Stimulated activated CD4-positive, alpha-beta T cell treated with anti-CD3 and anti-CD28 coated beads, TNF-alpha, amount 100 ng/mL, for 4 hours (primary cell): ENCODE measurements around the gene TMPRSS7.

Source experiments
- DNase-seq, 3 experiments: peaks; one replicate each; pipeline ENCODE4 v3.0.0-alpha.2; 2020; ENCODE audit warnings: low read depth in 3 of 3

TMPRSS7 gene

DNA sequence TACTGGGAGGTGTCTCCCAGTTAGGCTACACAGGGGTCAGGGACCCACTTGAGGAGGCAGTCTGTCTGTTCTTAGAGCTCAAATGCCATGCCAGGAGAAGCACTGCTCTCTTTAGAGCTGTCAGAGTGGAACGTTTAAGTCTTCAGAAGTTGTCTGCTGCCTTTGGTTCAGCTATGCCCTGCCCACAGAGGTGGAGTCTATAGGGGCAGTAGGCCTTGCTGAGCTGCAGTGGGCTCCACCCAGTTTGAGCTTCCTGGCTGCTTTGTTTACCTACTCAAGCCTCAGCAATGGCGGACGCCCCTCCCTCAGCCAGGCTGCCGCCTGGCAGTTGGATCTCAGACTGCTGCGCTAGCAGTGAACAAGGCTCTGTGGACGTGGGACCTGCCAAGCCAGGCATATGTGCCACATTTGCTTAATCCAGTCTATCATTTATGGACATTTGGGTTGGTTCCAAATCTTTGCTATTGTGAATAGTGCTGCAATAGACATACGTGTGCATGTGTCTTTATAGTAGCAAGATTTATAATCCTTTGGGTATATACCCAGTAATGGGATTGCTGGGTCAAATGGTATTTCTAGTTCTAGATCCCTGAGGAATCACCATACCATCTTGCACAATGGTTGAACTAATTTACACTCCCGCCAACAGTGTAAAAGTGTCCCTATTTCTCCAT lies 38.0 kb downstream of the TMPRSS7 start:
- DNase-seq, result peak in 2 of 3 experiments; percentile 24 to 32

DNA sequence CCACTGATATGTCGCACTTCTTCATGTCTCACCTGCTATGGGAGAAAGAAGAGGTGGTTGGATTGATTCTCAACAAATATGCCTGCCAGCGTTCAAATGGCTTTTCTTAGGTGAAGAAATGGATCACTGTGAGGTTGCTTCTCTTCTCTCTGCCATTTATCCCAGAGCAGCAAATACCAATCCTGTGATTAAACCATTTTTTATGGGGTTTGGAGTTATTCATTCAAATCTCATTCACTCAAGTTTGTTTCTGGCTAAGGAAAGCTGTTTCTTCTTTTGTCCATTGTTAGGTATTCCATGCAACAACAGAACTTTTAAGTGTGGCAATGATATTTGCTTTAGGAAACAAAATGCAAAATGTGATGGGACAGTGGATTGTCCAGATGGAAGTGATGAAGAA lies 39.5 kb downstream of the TMPRSS7 start:
- DNase-seq, result no peak

DNA sequence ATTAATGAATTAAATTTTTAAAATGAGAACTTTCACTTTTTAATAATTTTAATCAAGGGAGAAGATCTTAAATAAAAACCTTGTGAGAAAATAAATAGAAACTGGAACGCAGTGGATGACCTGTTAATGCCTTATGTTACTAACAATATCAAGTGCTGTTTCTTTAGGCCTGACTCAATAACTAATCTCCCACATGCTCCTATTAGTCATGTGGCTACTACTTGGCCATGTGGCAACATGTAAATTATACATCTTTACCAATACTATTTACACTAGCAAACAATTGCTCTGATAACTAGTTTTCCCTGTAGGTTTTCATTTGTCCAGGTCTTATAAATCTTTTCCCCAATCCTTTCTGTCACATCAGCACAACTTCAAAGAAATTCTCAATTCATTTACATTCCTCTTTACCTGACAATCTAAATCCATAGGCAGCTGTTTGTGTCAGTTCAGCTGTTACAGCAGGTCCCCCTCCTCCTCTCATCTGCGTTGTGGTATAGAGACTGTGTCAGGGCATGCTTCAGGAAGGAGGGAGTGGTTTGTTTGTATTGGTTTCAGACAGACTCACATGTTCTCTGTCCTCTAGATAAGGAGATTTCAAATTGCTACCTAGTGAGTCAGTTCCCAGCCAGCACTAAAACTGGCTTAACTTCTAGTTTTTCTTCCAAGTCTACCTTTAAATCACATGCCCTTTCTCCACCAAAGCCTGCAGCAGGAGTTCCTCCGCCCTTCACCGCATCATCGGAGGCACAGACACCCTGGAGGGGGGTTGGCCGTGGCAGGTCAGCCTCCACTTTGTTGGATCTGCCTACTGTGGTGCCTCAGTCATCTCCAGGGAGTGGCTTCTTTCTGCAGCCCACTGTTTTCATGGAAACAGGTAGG lies 40.3 kb downstream of the TMPRSS7 start:
- DNase-seq, result no peak

DNA sequence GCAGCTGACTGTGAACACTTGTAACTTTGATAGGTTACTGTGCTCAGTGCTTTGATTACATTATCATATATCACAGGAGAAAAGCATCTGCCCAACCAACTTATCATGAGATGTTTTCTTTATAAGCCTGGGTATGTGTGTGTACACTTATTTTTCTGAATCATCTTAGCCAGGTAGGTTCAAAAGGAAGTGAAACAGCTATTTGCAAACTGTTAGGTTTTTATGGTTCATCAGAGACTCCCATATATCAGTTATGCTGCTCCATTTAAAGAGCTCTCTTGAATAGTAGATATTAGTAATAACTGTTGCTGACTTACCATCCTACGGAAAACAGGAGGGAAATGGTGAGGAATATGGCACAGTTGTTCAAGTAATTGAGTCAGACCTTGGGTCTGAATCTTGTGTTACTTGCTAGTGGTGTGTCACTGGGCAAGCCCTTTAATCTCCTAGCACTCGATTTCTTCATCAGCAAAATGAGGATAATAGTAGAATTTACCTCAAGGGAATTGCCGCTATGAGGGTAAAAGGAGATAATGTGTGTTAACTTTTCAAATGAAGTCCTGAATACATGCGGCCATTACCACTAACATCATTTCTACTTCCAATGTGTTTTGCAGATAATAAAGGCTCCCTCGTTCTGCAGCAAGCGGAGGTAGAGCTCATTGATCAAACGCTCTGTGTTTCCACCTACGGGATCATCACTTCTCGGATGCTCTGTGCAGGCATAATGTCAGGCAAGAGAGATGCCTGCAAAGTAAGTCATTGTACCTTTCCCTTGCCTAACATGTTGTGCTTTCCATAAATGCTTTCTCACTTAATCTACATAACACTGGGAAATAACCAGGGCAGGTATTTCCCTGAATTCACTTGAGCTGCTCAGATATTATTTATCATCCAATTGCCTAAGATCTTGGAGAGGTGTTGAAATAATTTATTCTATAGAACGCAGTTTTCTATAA lies 43.9 kb downstream of the TMPRSS7 start:
- DNase-seq, result no peak

DNA sequence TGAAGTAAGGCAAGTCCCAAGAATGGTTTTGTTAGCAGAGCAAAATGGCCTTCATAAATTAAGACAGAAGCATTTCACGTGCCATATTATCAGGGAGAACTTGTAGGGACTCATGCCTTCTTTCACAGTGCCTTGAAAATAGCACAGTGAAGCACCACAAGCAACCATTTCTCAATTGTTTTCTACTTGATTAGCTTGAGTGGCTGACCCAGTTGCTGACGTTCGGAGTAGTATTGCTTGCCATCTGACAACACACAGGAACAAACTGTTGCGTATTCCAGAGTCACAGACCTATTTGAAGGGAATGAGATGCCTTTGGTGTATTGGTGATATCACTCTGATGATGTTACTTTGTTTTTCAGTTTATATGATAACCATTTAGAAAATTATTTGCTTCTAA lies 48.7 kb downstream of the TMPRSS7 start:
- DNase-seq, result no peak

DNA sequence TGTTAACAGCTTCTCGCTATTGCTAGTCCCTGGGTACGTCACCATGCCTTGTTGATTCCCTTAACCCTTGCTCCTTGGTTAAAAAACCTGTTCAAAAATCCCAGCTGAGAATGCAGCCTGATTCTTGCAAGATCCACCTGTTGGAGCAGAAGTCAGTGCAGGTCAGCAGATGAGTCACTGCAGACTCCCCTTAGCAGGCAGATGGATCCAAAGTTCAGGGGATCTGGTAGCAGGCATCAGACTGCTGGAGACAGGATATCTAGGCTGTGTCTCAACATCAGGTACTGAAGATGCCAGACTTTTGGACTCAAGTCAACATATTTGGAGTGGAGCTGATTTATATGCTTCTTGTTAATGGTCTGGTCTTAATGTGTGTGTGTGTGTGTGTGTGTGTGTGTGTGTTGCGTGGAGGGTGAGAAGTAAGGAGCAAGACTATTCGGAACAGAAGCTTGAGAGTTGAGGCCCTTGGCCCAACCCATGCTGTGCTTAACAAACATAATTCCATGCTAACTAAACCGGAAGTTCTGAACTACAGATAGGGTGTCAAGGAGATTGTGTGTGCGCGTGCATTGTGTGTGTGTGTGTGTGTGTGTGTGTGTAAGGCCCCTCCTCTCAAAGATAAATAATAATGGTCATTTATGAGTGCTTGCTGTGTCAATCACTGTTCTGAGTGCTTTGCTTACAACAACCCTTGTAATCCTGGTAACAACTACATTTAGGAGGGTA lies 50.6 kb downstream of the TMPRSS7 start:
- no peak for DNase-seq

DNA sequence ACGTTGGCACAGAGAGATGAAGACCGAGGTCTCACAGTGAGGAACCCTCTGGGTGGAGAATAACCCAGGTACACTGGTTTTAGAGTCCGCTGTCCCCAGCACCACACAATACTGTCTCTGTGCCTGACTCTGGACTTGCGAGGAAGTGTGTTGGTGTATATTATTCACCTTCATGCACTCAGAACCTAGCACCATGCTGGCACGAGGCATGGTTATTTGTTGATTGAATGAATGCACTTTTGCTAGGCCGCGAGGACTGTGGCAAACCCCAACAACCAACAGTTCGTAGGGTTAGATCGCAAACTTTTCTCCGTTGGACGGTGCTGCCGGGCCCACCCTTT lies 51.2 kb downstream of the TMPRSS7 start:
- no peak for DNase-seq

DNA sequence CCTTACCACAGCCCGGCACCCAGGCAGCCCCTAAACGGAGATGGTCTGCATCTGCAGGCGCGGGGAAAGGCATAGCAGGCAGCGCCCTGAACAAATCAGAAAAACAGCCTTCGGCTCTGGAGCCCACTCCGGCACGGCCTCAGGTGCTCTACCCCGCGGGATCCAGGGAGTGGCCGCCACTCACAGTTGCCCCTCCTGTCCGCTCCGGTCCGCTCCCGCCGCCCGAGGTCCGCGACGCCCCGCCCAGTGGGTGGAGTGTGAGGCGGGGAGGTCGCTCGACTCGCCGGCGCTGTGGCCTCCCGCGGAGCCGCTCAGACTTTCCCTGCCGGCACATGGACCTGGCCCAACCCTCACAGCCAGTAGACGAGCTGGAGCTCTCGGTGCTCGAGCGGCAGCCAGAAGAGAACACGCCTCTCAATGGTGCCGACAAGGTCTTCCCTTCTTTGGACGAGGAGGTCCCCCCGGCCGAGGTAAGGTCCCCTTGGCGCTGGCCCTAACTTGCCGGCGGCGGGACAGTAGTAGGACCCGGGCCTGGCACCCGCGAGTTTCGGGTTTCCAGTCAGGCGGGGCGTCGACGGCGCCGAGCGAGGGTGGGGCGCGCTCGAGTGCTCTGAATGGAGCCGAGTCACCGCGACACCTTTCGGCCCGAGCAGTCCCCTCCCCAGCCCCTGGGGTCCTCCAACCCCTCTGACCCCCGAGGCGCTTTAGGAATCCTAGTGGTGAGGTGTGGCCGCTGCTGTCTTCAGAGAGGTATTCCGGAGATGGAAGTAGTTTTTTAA lies 51.7 kb downstream of the TMPRSS7 start, which contains the start of gene C3orf52:
C3orf52 (plus strand) TSS at position 314 of the 779 bp plus-strand sequence; CDS start at position 333, 19 bp downstream.
- peak; percentile 19 to 28 (median 20) for DNase-seq

DNA sequence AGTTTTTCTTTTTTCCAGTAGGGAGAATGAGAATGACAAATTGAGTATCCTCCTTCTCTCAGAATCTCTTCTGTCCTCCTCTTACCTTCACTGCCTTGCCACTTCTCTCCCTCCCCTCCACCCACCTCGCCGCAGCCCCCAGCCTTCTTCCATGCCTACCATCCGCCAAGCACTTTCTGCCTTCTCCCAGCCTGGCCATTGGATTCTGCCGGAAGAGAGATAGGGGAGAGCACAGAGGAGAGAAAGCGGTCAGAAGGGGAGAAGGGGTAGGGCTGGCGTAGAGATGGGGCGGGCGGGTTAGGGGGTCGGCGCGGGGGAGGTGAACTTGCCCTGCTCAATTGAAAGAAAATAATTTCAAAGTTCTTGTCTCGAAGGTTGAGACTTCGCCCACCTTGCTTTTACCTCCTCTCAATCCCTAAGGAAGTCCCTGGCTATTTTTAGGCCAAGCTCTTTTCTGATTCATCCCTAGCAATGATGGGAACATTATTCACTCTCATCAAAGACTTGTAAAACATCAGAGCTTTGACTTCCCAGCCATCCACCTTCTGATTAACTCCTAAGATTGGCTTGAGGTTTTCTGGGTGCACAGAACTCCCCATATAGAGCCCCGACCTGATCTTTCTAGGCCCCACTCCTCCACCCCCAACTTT lies 52.5 kb downstream of the TMPRSS7 start:
- no peak for DNase-seq

DNA sequence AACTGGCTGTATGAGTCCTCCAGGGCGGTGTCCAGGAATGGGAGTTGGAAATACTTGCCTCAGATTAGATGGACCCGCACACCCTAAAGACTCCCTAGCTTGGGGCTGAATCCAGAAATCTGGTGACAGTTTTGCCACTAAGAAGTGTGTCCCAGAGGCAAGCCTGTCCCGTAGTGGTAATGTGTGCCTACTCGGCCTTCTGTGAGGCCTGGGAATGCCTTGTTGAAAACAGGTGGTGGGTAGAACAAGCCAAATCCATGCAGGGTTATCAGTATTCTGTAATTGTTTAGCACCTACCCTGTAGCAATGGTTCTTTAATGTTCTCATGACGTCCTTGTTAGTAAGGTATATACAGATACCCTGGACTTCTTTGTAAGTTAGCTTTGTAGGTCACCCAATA lies 53.2 kb downstream of the TMPRSS7 start:
- DNase-seq, result no peak

DNA sequence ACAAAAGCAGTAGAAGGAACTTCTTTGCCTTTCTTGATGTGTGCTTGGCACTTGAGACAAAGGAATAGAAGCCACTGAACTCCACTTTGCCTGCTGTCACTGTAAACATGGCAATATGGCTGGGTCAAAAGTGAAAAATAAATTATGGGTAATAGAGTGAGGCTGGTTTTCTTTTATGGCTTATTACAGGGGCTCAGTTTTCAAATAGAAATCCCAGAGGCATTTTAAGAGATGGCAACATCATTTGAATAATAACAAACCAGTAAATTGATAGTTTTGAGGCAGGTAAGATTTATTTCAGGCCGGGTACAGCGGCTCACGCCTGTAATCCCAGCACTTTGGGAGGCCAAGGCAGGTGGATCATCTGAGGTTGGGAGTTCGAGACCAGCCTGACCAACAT lies 54.4 kb downstream of the TMPRSS7 start:
- DNase-seq, result no peak

DNA sequence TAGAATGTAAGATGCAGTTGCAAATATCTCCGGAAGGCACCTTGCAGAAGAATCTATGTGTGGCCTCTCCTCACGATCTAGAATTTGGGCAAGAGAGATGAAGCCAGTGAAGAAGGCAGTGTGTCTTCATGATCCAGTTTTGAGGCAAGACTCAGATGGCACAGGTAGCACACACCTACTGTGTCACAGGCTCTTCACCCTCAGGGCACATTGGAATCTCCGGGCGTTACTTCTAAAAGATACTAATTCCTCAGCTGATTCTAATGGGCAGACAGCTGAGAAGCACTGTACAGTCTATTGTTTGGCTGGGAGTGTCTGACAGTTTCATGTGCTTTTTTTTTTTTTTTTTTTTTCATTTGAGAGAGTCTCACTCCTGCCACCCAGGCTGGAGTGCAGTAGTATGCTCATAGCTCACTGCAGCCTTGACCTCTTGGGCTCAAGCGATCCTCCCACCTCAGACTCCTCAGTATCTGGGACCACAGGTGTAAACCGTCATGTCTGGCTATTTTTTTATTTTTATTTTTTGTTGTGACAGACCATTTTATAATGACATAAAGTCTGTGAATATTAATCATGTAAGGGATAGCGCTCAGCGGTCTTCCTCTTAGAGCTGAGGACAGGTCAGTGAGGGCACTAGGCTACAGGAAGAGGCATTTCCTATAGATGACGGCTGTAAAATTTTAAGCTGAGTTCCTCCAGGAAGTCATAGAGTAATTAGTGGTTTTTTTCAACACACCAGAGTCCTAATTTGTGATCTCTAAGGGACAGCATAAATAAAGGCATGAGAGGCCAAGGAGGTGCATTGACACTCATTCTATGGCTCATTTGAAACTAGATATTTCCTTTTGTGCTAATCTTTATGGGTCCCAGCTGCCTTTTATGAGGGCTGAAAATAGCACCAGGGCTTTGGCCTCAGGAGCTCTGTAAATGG lies 55.7 kb downstream of the TMPRSS7 start:
- DNase-seq, result no peak

DNA sequence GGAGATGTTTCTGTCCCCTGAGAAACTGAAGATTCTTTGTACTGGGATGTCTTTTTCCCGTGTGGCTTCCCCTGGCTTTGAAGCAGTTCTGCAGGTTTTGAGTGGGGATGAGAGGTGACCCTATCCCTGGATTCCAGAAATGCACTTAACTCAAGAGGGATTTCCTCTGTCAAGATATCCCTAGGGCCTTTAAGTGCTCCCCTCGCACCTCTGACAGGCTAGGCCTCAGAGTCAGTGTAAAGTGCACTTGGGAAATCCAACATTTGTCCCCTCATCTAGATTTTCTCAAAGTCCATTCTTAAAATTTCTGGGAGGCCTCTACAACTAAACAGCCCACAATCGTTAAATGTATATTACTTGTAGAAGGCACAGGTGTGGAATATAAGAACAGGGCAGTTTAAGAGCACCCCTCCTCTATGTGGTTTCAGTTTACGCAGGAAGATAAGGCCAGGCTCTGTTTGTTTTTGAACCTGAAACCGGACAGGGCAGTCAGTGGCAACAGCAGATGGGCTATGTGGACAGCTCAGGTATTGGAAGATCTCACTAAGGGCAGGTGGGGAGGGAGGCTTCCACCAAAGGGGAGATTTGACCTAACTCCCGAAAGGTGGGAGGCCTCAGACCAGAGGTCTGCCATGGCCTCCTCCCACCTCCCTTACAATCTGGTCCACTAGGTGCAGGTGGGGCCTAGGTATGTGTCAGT lies 56.5 kb downstream of the TMPRSS7 start:
- no peak for DNase-seq

DNA sequence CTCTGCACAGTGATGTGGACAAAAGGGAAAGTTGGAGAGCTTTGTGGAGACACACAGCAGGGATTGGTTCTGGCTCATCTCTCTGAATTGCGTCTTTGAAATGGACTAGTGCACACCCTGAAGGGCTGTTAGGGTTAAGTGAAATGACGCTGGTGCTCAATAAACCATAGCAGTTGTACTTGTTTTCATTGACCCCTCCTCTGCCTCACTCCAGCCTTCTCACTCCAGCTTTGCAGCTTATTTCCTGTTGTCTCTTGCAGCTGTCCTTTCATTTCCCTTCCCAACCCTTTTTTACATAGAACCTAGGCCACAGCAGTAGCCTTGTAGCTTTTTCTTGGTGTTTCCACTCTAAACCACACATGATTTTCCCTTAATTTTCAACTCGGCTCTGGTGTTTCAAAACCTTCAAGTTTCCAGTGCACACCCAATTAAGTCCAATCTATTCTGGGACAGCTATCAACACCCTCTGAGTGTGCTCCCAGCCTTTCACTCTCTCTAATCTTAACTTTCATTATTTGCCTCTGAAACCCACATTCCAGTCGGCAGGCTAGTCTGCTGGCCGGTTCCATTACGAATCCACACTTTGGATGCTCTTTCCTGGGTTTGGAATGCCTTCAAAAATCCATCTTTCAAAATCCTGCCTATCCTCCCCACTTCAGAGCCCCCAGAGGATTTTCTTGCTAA lies 58.1 kb downstream of the TMPRSS7 start:
- DNase-seq, result no peak

DNA sequence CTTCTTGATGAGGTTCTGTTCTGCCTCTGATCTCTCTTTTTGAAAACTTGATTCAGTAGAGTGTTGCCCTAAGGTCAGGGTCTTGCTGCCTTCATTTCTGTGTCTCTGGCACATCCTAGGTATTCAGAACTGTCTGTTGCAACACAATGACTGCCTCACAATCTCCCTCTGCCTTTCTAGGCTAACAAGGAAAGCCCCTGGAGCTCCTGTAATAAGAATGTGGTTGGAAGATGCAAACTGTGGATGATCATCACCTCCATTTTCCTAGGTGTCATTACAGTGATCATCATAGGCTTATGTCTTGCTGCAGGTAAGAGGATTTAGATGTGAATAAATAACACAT lies 58.6 kb downstream of the TMPRSS7 start:
- no peak for DNase-seq

DNA sequence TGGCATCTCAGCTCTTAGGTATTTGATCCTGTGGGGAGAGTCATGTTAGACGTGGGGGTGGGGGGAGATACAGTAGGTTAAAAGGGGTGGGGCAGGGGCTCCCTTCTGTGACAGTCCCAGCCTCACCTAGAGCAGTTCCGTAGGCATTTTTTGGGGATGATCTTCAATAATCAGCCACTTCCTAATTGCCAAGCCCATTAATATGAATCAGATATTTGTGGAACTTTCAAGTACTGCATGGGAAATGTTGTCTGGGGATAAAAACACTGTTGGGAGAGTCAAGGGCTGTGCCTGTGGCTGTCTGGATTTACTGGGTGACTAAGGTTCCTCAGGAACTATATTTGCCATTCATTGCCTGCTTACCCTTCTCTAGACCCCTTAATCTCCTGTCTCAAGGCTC lies 61.2 kb downstream of the TMPRSS7 start:
- DNase-seq, result no peak

DNA sequence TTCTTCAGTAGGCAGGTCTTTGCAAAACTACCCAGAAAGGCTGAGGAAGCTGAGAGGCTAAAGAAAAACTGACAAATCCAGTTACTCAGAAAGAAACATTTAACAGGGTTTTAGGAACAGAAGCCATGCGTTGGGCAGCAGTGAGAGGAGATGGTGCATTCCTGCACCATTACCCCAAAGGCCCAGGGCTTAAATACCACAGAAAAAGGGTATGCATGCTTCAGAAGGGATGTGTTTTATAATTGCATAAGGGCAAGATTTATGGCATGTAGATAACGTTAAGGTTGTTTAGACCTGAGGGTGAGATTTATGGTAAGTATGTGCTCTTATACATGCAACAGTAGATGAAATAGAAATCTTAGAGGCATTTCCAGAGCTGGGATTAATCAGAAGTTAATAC lies 61.6 kb downstream of the TMPRSS7 start:
- no peak for DNase-seq

DNA sequence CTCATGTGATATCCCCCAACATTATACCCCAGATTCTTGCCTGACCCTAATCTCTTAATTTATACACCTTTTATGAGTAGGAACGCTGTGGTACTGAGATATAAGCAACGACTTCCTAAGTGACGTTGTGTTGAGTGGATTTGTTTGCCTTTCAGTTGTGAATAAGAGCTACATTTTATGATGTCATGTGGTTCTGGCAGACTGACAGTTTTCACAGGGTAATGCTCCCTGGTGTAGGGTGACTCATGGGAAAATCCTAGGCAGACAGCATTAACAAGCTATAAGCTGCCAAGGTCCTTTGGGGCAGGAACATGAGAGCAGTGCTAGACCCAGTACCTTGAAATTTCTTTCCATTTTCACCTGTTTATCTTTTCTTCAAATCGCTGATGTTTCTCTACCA lies 62.8 kb downstream of the TMPRSS7 start:
- DNase-seq, result no peak
